ELR (cell line): ENCODE data around the gene CNTNAP1.
"Not testable (repeated sequence)": the region's sequence is repeated elsewhere in the genome, so short reads cannot be mapped to it uniquely, and the experiment has no call there.

ENCODE experiments used
- DNase-seq: peaks from one replicate; pipeline ENCODE4 v3.0.0-alpha.2; 2015; ENCODE audit warnings: low read depth

Gene CNTNAP1

GRCh38 chr17:42681976-42682721 lies at the start of gene CNTNAP1:
TSS of gene CNTNAP1 (plus strand) at chr17:42682531. CDS start at chr17:42682830, 299 bp downstream.
- DNase-seq = peak; percentile 86

- no peak for DNase-seq
These were observed 49.3 kb upstream of the CNTNAP1 start for GRCh38 chr17:42632949-42633444.

GRCh38 chr17:42639525-42640113 lies 42.7 kb upstream of the CNTNAP1 start:
- no peak for DNase-seq

- no peak for DNase-seq
These were observed 42.2 kb upstream of the CNTNAP1 start for GRCh38 chr17:42640121-42640520.

- no peak for DNase-seq
These were observed 40.0 kb upstream of the CNTNAP1 start for GRCh38 chr17:42642336-42642735.

- DNase-seq = no peak
These were observed 34.6 kb upstream of the CNTNAP1 start for GRCh38 chr17:42647778-42648177.

- no peak for DNase-seq
These were observed 30.9 kb upstream of the CNTNAP1 start for GRCh38 chr17:42651392-42651791.

GRCh38 chr17:42653179-42654124 lies 28.9 kb upstream of the CNTNAP1 start:
- peak; percentile 73 for DNase-seq

- DNase-seq = peak; percentile 93
These were observed 26.8 kb upstream of the CNTNAP1 start for GRCh38 chr17:42655528-42655927.

GRCh38 chr17:42657824-42658588 lies 24.3 kb upstream of the CNTNAP1 start:
- no peak for DNase-seq

GRCh38 chr17:42659079-42659931 lies 23.0 kb upstream of the CNTNAP1 start, which contains the start of gene TUBG2:
TSS of gene TUBG2 (plus strand) at chr17:42659284. CDS start at chr17:42659504, 220 bp downstream.
- peak; percentile 95 for DNase-seq

GRCh38 chr17:42659932-42660274 lies 22.4 kb upstream of the CNTNAP1 start:
- DNase-seq = not testable (repeated sequence)

- peak; percentile 94 for DNase-seq
These were observed 21.5 kb upstream of the CNTNAP1 start for GRCh38 chr17:42660692-42661345.

- DNase-seq = no peak
These were observed 16.7 kb upstream of the CNTNAP1 start for GRCh38 chr17:42665581-42666001.

GRCh38 chr17:42666126-42666525 lies 16.2 kb upstream of the CNTNAP1 start:
- not testable (repeated sequence) for DNase-seq

GRCh38 chr17:42667088-42667951 lies 15.0 kb upstream of the CNTNAP1 start:
- DNase-seq = peak; percentile 96

GRCh38 chr17:42669705-42669976 lies 12.7 kb upstream of the CNTNAP1 start:
- DNase-seq = no peak

GRCh38 chr17:42669977-42670788 lies 12.1 kb upstream of the CNTNAP1 start:
- DNase-seq = no peak
